K562 (cell line): ENCODE results near the gene EEFSEC. TPM values are rescaled to one million over a fixed set of nuclear protein-coding genes. Genes with fewer than 3 reads are reported as not detected.
A peak's percentile ranks its signal among the peaks of the same experiment; 100 is the strongest.

Source experiments
- ATAC-seq: fragments of 200-7000 bp; cut with Tn5 transposase; 3 replicates; pipeline ENCODE4 v1.9.1; 2020; ENCODE audit warnings: moderate library complexity
- BruUV-seq: library from RNA; stranded (reverse); fragments of 400-500 nt; replicated peaks from 2 replicates; lab custom pipeline; 2021; lab: Mats Ljungman, UMichigan
- CTCF ChIA-PET: fragments of 300-600 bp; formaldehyde crosslinking; extraction: SDS; loops from one replicate; lab custom pipeline; 2021; ENCODE audit warnings: low intra/inter-chr PET ratio; lab: Yijun Ruan, JAX
- POLR2A ChIA-PET: fragments of 300-600, 350-650 bp; sonication (Branson Sonifier 250); formaldehyde crosslinking; extraction: SDS; loops from one replicate; lab custom pipeline; 2021; ENCODE audit warnings: antibody characterized with exemption, inconsistent platforms; lab: Yijun Ruan, JAX
- DNase-seq, 4 experiments: peaks; one replicate each; pipeline versions ENCODE4 v3.0.0 to v3.0.0-alpha.2; 2011 to 2018; ENCODE audit warnings: low spot score in 3 of 4, mixed read lengths in 3 of 4; ENCODE audit errors: extremely low read depth in 1 of 4
- FAIRE-seq: peaks from 2 replicates; lab custom pipeline; 2011; peaks lifted over from hg19 to GRCh38; lab: Jason Lieb, UNC
- H2AFZ ChIP-seq: 2 replicates; pipeline ENCODE4 v1.6.0; 2011; ENCODE audit warnings: low read depth, low read length, control low read depth, inconsistent platforms
- H3K27ac ChIP-seq: fragments of 200-600 bp; 3 replicates; pipeline ENCODE4 v1.8.0; 2011; ENCODE audit warnings: low read depth, mild to moderate bottlenecking, control low read depth, inconsistent platforms, low read length, moderate library complexity, mixed read lengths; ENCODE audit errors: extremely low read depth
- H3K27me3 ChIP-seq, 2 experiments: fragments of 300-600 bp in 1 of 2; 2 replicates in 1 of 2; 3 replicates in 1 of 2; pipeline versions ENCODE4 v1.6.0 to v1.8.0; 2011; ENCODE audit warnings: inconsistent platforms in 2 of 2, low read length in 2 of 2, mild to moderate bottlenecking in 1 of 2, mixed read lengths in 1 of 2, moderate library complexity in 1 of 2; ENCODE audit not compliant: control insufficient read depth in 2 of 2, insufficient read depth in 2 of 2
- H3K36me3 ChIP-seq: fragments of 300-600 bp; 3 replicates; pipeline ENCODE4 v1.8.0; 2011; ENCODE audit warnings: mild to moderate bottlenecking, low read length, inconsistent platforms; ENCODE audit not compliant: control insufficient read depth, insufficient read depth
- H3K4me1 ChIP-seq, 2 experiments: fragments of 200-600 bp in 1 of 2; replicated peaks in 1 of 2; 2 replicates in 1 of 2; 3 replicates in 1 of 2; pipeline versions ENCODE4 v1.5.1 to v1.8.0; 2011; ENCODE audit warnings: inconsistent platforms in 2 of 2, low read length in 2 of 2, mild to moderate bottlenecking in 1 of 2, mixed read lengths in 1 of 2, moderate library complexity in 1 of 2; ENCODE audit not compliant: control insufficient read depth in 2 of 2, insufficient read depth in 2 of 2
- H3K4me2 ChIP-seq: 2 replicates; pipeline ENCODE4 v1.6.1; 2011; ENCODE audit warnings: low read length, control low read depth, inconsistent platforms, mixed read lengths; ENCODE audit not compliant: insufficient read depth
- H3K4me3 ChIP-seq: fragments of 200-600 bp; sonication (generic), shearing (Covaris generic); 2 replicates; pipeline ENCODE4 v1.5.1; 2016; ENCODE audit warnings: control low read depth, inconsistent platforms
- H3K79me2 ChIP-seq: fragments of 200-600 bp; 3 replicates; pipeline ENCODE4 v1.8.0; 2011; ENCODE audit warnings: low read length, inconsistent platforms; ENCODE audit not compliant: control insufficient read depth, insufficient read depth
- H3K9ac ChIP-seq, 2 experiments: 2 replicates each; pipeline versions ENCODE4 v1.6.0 to v1.6.1; 2011; ENCODE audit warnings: low read depth in 2 of 2, low read length in 2 of 2, control low read depth in 1 of 2, inconsistent platforms in 1 of 2, mild to moderate bottlenecking in 1 of 2, mixed read lengths in 1 of 2; ENCODE audit not compliant: insufficient read depth in 1 of 2
- H3K9me1 ChIP-seq: one replicate; pipeline ENCODE4 v1.6.0; 2011; ENCODE audit warnings: inconsistent platforms, mild to moderate bottlenecking, low read length, moderate library complexity; ENCODE audit not compliant: control insufficient read depth, insufficient read depth
- H3K9me3 ChIP-seq: replicated peaks from 2 replicates; pipeline ENCODE4 v1.5.1; 2011; ENCODE audit warnings: low read depth, low read length, inconsistent platforms; ENCODE audit not compliant: control insufficient read depth, insufficient read depth
- H4K20me1 ChIP-seq: replicated peaks from 2 replicates; pipeline ENCODE4 v1.6.1; 2011; ENCODE audit warnings: low read length, inconsistent platforms, mixed read lengths; ENCODE audit not compliant: control insufficient read depth, insufficient read depth
- CTBP1 ChIP-seq: fragments of 450-650 bp; IDR thresholded peaks from 2 replicates; pipeline ENCODE4 v1.6.1; 2016; ENCODE audit warnings: borderline replicate concordance
- ELK1 ChIP-seq: sonication (generic); formaldehyde crosslinking; IDR thresholded peaks from 2 replicates; pipeline ENCODE4 v1.8.1; 2022; ENCODE audit warnings: missing genetic modification reagents
- FOXA3 ChIP-seq, 2 experiments: fragments of 450-650 bp in 1 of 2; sonication (generic) in 1 of 2; formaldehyde crosslinking; IDR thresholded peaks in 1 of 2; conservative IDR thresholded peaks in 1 of 2; 2 replicates each; pipeline versions ENCODE4 v1.4.0 to v1.8.0; 2020 to 2022; ENCODE audit warnings: mild to moderate bottlenecking in 2 of 2, missing genetic modification reagents in 1 of 2
- HMGXB4 ChIP-seq: sonication (generic); formaldehyde crosslinking; IDR thresholded peaks from 2 replicates; pipeline ENCODE4 v1.8.1; 2023; ENCODE audit warnings: mild to moderate bottlenecking, missing genetic modification reagents
- L3MBTL2 ChIP-seq: fragments of 450-650 bp; IDR thresholded peaks from 2 replicates; pipeline ENCODE4 v1.6.1; 2016; ENCODE audit warnings: mild to moderate bottlenecking, moderate library complexity
- LARP7 ChIP-seq: fragments of 450-650 bp; IDR thresholded peaks from 2 replicates; pipeline ENCODE4 v1.6.1; 2016
- MLX ChIP-seq, 2 experiments: fragments of 450-650 bp in 1 of 2; sonication (generic) in 1 of 2; formaldehyde crosslinking; conservative IDR thresholded peaks; 2 replicates each; pipeline versions ENCODE4 v1.4.0 to v1.8.1; 2020 to 2022; ENCODE audit warnings: mild to moderate bottlenecking in 1 of 2, missing genetic modification reagents in 1 of 2
- PRPF4 ChIP-seq: fragments of 200-400 bp; formaldehyde crosslinking; IDR thresholded peaks from one replicate; pipeline ENCODE4 v1.6.1; 2017; ENCODE audit warnings: low read length, low read depth, mild to moderate bottlenecking; ENCODE audit not compliant: insufficient read depth, poor library complexity, severe bottlenecking
- SNAPC5 ChIP-seq: fragments of 250-450 bp; sonication (Bioruptor Pico); IDR thresholded peaks from 2 replicates; pipeline ENCODE4 v1.8.0; 2021; ENCODE audit warnings: moderate library complexity, mild to moderate bottlenecking, inconsistent platforms
- SRSF3 ChIP-seq: fragments of 200-400 bp; formaldehyde crosslinking; IDR thresholded peaks from 2 replicates; pipeline ENCODE4 v1.6.1; 2016; ENCODE audit warnings: mild to moderate bottlenecking, low read length, moderate library complexity; ENCODE audit not compliant: insufficient read depth
- TCF15 ChIP-seq: fragments of 250-450 bp; sonication (Bioruptor Pico); IDR thresholded peaks from 2 replicates; pipeline ENCODE4 v1.8.0; 2022; ENCODE audit warnings: moderate library complexity, mild to moderate bottlenecking, inconsistent platforms
- TRIM24 ChIP-seq, 2 experiments: fragments of 450-650 bp; IDR thresholded peaks; 2 replicates each; pipeline ENCODE4 v1.6.1; 2016
- ZC3H11A ChIP-seq: IDR thresholded peaks from 2 replicates; pipeline ENCODE4 v1.6.1; 2012; ENCODE audit warnings: low read depth, low read length, improper control_type of control experiment
- ZFP91 ChIP-seq: sonication (generic); formaldehyde crosslinking; IDR thresholded peaks from 2 replicates; pipeline ENCODE4 v1.8.0; 2022; ENCODE audit warnings: mild to moderate bottlenecking, missing genetic modification reagents
- ZNF436 ChIP-seq: fragments of 250-450, 450-650 bp; sonication (Bioruptor Pico); formaldehyde crosslinking; IDR thresholded peaks from 2 replicates; pipeline ENCODE4 v1.7.0; 2020; ENCODE audit warnings: mild to moderate bottlenecking
- WGBS: fragments of 100-300 bp; shearing (Covaris generic); methylation state at CpG from one replicate; pipeline ENCODE4 v1.1.6; 2016; ENCODE audit warnings: low coverage, mixed read lengths; ENCODE audit not compliant: insufficient coverage; ENCODE audit errors: missing lambda C conversion rate; 5-methylcytosine and 5-hydroxymethylcytosine counted together
- in situ Hi-C: fragments of 300-500 bp; cut with MboI; formaldehyde crosslinking; loops from 4 replicates; pipeline ENCODE4 v1.15.0; 2018; ENCODE audit warnings: inconsistent platforms, mixed read lengths
- intact Hi-C: fragments of 100-400 bp; cut with micrococcal nuclease; formaldehyde crosslinking; loops from 2 replicates; pipeline ENCODE4 v1.14.2; 2022
- polyA plus RNA-seq, 8 experiments: library from polyadenylated mRNA; depleted of rRNA in 4 of 8; stranded (reverse) in 5 of 8; unstranded in 3 of 8; fragments of >200 nt; fragmentation: Nextera tagmentation in 2 of 8; fragmentation: Illumina TruSeq in 1 of 8; extraction: Ambion mirVana in 2 of 8; extraction: Trizol in 1 of 8; gene quantifications; 2 replicates each; pipeline versions ENCODE4 v1.2.1 to v1.2.3, GENCODE V29; 2011 to 2014; ENCODE audit warnings: inconsistent platforms in 1 of 8, missing spikeins in 1 of 8
- total RNA-seq, 7 experiments: library from RNA; depleted of rRNA in 6 of 7; stranded (reverse); fragments of >200 nt in 6 of 7; fragmentation: Illumina TruSeq in 2 of 7; extraction: Trizol in 2 of 7; gene quantifications; 2 replicates each; pipeline versions ENCODE4 v1.2.1 to v1.2.3, GENCODE V29; 2011 to 2021; ENCODE audit warnings: low replicate concordance in 1 of 7

EEFSEC gene
- total and polyA plus RNA-seq, 9 of the 15 experiments (the other 6 are each of a cell fraction or from before 2014, with no cell fraction given) = 0.35 to 11.8 (median 7.7) TPM

- TF ChIP-seq SNAPC5 (no peak), L3MBTL2 (no peak), ZNF436 (CRISPR knock-in tag) (no peak), MLX (CRISPR knock-in tag; conservative IDR thresholded peaks at IDR 0.05) (no peak)
Measured at GRCh38 chr3:128180913-128181312, 27.6 kb downstream of the EEFSEC start (continued).

GRCh38 chr3:128182656-128183055 is 29.4 kb downstream of the EEFSEC start:
- H3K4me3 ChIP-seq = no peak overlapping the region
- H3K4me2 ChIP-seq = no peak overlapping the region
- H3K4me1 ChIP-seq = no peaks in the 10 kb centered on the region
- H2AFZ ChIP-seq = no peak overlapping the region
- H3K9ac ChIP-seq = peak overlapping the region in 1 of 2 experiments; percentile 61; a peak in 1 of 4 replicates
- no peaks in the 10 kb centered on the region for H3K9me1 ChIP-seq
- no peaks in the 10 kb centered on the region for H4K20me1 ChIP-seq
- no peaks in the 10 kb centered on the region for H3K9me3 ChIP-seq
- 42% methylated on average over 4 of the region's 6 CpGs for WGBS
- H3K79me2 ChIP-seq = peaks cover 4% of the 10 kb centered on the region; the same call in 1 of the 3 replicates
- ChIA-PET POLR2A (interaction anchor here (0.6 kb wide), 1 partner anchor 10 kb away, joined by 4 read pairs; no protein-coding TSS in a partner anchor), CTCF (no interaction called here)
- H3K36me3 ChIP-seq = no peaks in the 10 kb centered on the region
- H3K27ac ChIP-seq = no peak overlapping the region
- intact Hi-C loops = no loop called here
- DNase-seq (no peak), ATAC-seq (no peak), FAIRE-seq (peak; percentile 19)
- H3K27me3 ChIP-seq = no peaks in the 10 kb centered on the region
- in situ Hi-C loops = no loop called here
- BruUV-seq = no TSS peak
- TF ChIP-seq ZFP91 (no peak), TCF15 (CRISPR knock-in tag) (no peak), HMGXB4 (CRISPR knock-in tag) (no peak), TRIM24 (IDR thresholded peaks at IDR 0.05) (no peak), ELK1 (CRISPR knock-in tag) (no peak), CTBP1 (no peak), SRSF3 (no peak), PRPF4 (no peak), LARP7 (no peak), FOXA3 (CRISPR knock-in tag; conservative IDR thresholded peaks at IDR 0.05 in 1 of 2, IDR thresholded peaks at IDR 0.05 in 1 of 2) (no peak), ZC3H11A (no peak)
